NCI-H2107 (cell line): ENCODE results near the gene GIMAP5.

Experiments
- DNase-seq: peaks from one replicate; lab custom pipeline; 2025; lab: John Stamatoyannopoulos, UW

Gene GIMAP5

GRCh38 chr7:150735596-150736358 lies 1.4 kb upstream of the GIMAP5 start:
- no peak for DNase-seq

DNA sequence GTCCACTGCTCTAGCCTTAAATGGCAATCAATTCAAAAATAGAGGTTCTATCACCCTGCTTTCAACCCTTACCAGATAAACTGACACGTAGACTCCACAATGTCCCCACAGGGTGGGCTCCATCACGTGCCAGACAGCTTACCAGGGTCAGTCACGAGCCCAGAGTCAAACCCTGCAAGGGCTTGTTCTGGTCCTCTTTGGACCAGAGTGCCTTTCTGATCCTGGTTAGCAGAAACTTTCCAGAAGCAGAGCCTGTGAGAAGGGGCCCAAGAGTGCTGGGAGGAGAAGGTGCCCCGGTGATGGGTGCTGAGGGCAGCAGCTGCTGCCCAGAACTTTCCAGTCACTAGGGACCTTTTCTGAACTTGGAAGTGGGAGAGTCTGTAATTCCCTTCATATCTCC lies 354 bp upstream of the GIMAP5 start:
- no peak for DNase-seq

DNA sequence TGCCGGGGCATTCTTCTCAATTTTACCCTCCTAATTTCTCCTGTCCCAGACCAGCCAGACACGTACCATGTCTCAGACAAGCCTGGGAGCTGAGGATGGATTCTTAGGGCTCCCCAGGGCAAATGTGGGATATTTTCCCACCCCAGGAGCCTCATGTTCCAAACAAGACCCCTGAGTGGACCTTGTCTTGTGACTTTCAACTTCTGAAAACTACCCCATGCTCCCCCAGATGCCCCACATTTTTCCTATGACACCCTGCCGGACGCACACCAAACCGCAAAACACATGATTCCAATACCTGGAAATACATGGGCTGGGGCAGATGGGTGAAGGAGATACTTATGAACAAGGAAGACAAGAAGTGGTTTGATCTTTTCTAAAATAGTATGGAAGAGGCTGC lies 874 bp downstream of the GIMAP5 start:
- no peak for DNase-seq

DNA sequence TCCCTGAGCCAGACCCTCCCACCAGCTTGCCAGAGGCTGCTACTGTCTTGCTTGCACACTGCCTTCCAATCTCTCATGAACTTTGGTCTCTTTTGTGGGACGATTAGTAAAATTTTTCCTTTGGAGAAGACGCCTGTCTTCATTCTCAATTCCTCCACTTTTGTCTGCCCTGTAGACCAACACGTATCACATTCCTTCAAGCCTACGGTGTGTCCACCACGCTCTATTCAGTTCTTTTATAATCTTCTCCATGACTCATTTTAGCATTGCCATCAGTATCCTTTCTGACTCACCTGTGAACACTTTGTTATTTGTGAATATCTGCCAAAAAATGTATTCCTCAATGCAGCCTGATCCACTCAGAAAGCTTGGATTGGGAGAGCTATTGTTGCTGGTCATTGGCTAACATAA lies 1.4 kb downstream of the GIMAP5 start:
- DNase-seq: no peak

DNA sequence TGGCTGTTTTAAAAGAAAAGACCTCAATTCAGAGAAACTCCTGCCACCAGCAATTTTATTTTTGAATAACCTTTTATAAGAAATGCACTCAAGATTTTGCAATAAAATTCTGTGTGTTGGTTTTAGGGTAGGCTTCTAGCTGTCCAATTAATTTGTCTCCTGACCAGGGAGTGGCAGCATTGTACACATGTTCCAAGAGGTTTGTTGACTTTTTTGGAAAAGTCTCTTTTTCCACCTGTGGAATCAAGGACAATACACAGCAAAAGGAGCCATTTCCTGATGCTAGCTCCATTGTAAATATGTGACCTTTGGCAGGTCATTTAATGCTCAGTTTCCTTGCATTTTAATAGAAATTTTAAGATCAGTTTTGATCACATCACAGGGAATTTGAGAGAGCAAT lies 1.8 kb downstream of the GIMAP5 start:
- DNase-seq: no peak

DNA sequence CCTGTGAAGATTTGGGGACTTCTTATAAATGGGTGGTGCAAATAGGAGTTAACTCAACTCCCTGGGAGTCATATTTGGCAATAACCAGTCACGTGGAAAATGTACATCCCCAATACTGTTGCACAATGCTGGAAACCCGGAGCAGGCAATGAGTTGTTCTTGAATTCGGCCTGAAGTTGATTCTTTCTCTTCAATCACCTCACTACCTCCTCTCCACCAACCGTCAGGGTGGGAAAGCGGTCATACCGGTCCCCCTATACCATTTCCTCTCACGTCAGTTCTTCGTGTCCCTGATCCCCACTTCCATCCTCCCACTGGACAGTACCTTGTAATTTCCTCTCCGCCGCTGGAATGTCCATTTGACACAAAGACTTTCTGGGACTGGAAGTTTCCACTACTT lies 2.8 kb downstream of the GIMAP5 start:
- no peak for DNase-seq

DNA sequence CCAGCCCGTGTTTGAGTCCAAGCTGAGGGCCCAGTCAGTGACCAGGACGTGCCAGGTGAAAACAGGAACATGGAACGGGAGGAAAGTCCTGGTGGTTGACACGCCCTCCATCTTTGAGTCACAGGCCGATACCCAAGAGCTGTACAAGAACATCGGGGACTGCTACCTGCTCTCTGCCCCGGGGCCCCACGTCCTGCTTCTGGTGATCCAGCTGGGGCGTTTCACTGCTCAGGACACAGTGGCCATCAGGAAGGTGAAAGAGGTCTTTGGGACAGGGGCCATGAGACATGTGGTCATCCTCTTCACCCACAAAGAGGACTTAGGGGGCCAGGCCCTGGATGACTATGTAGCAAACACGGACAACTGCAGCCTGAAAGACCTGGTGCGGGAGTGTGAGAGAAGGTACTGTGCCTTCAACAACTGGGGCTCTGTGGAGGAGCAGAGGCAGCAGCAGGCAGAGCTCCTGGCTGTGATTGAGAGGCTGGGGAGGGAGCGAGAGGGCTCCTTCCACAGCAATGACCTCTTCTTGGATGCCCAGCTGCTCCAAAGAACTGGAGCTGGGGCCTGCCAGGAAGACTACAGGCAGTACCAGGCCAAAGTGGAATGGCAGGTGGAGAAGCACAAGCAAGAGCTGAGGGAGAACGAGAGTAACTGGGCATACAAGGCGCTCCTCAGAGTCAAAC lies 5.2 kb downstream of the GIMAP5 start:
- DNase-seq: no peak

- DNase-seq: no peak
These were observed 6.9 kb downstream of the GIMAP5 start for GRCh38 chr7:150744041-150744656.

DNA sequence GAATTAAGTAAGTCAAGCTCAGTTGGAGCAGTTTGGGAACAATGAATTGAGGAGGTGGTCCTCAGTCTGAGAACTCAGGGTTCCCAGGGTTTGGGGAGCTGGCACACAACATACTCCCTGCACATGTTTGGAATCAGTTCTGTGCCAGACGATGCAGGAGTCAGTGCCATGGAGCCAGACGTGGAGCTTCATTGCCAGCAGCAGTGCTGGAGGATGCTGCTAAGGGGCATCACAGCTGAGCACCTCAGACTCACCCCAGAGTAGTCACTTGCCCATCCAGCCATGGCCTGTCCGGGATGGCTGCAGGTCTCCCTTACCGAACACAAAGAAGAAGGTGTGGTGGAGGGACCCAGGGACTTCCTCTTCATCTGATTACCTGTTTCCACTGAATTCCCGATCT lies 7.9 kb downstream of the GIMAP5 start:
- no peak for DNase-seq

DNA sequence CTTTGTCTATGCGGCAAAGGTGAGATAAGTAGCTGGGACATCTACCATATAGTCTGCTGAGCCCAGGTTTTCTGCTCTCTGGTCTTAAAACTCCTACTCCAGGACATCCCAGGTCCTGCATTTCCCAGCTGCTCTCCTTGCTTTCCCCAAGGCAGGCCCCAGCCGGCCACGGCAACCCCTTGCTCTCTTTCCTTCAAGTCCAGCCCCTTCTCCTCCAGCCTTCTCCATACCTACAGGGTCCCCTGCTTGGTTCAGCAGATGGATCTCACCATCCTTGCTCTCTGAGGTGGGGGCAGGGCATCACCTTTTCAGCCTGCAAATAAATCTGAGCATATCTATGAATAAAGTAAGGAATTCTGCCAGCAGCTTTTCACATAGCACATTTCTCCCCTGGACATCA lies 8.7 kb downstream of the GIMAP5 start:
- DNase-seq: no peak

DNA sequence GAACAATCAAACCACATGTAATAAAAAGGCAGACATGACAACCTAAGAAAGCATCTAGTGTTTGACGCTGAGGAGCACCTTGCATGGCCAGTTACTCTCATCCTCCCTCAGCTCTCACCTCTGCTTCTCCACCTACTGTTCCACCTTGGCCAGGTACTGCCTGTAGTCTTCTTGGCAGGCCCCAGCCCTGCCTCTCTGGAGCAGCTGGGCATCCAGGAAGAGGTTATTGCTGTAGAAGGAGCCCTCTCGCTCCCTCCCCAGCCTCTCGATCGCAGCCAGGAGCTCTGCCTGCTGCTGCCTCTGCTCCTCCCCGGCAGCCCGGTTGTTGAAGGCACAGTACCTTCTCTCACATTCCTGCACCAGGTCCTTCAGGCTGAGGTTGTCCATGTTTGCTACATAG lies 9.7 kb downstream of the GIMAP5 start:
- DNase-seq: no peak

DNA sequence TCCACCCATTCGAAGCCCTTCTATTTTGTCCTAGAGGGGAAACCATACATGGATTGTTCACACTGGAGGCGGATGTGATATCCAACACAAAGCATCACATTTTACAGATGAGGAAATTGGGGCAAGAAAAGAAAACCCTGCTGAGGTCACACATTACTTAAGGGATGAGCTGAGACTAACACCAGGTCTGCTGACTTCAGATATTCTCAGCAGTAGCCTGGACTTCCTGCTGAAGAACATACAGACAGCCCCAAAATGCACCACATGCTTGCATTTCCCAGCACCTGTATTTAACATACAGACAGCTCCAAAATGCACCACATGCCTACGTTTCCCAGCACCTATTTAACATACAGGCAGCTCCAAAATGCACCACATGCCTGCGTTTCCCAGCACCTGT lies 11.2 kb downstream of the GIMAP5 start:
- DNase-seq: no peak

DNA sequence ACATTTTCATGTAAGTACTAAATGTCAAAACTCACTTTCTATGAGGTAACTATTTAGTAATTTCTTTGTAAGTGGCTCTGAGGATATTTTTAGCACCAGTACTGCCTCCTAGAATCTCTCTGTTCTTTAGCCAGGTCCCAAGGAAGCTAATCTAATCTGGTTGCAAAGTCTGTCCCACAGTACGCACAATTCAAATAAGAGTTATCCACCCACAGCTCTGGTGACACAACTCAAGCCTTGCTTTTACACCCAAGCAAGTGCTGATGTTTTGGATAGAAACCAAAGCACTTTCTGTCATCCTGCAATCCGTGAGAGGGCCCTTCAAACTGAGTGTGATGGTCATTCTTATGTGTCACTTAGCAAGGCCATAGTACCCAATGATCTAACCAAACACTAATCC lies 14.5 kb downstream of the GIMAP5 start:
- DNase-seq: no peak

- DNase-seq: no peak
These were observed 16.0 kb downstream of the GIMAP5 start for GRCh38 chr7:150753239-150753638.

- DNase-seq: no peak
These were observed 16.8 kb downstream of the GIMAP5 start for GRCh38 chr7:150753826-150754603.

DNA sequence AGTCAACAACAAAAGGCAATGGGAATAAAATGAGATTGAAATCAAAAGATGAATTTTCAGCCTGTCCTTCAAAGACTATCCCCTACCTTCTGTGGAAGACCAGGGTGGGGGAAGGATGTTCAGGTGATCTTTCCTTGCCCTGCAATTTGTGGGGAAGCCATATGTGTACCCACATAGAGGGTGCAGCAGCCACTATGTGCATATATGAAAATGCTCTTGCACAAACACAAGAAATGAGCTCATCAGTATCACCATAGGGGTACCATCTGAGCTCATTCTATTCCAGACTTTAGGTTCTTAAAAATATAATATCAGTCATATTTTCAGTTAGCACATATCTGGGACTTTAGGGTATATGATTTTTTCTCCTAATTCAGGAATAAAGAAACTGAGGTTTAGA lies 17.7 kb downstream of the GIMAP5 start:
- no peak for DNase-seq

DNA sequence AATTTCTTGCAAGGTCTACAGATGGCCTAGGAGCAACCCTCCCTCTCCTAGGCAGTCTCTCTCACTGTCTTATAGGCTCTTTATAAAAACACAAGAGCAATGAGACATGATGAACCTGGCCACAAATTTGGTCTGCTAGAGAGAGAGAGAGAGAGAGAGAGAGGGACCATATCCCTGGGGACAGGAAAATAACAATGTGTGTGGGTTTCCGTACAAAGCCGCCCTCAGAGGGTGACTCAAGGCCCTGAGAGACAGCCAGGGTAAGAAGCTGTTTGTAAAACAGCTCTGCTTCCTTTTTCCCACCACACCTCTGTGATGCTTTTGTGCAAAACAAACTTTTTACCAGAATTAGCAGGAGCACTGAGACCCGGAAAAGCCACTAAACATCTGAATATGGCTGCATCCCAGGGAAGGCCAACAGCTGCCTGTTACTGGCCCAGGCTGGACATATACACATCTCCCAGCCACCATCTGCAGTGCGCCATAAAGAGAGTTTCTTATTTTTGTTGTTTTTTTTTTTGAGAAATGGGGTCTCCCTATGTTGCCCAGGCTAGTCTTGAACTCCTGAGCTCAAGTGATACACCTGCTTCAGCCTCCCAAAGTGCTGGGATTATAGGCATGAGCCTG lies 18.4 kb downstream of the GIMAP5 start:
- DNase-seq: no peak

- DNase-seq: no peak
These were observed 18.9 kb downstream of the GIMAP5 start for GRCh38 chr7:150756166-150756565.

GRCh38 chr7:150756858-150757257 lies 19.6 kb downstream of the GIMAP5 start:
- no peak for DNase-seq

GRCh38 chr7:150759479-150759878 lies 22.3 kb downstream of the GIMAP5 start:
- no peak for DNase-seq

DNA sequence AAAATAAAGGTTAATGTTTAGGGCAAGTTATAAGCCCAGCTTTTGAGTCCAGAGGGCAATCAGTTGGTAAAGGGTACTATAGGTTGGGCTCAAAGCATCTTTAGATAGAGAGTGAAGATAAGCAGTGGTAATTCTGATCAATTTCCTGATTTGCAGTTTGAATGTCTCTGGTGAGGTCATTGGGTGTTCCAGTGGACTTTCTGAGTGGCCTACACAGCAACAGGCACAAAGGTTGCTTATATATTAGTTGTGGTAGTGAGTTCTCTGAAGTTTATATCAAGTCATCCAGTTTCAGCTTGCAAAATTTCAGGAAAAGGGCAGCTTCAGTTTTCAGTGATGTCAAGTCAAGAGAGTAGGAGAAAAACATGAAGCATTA lies 29.1 kb downstream of the GIMAP5 start:
- DNase-seq: no peak

DNA sequence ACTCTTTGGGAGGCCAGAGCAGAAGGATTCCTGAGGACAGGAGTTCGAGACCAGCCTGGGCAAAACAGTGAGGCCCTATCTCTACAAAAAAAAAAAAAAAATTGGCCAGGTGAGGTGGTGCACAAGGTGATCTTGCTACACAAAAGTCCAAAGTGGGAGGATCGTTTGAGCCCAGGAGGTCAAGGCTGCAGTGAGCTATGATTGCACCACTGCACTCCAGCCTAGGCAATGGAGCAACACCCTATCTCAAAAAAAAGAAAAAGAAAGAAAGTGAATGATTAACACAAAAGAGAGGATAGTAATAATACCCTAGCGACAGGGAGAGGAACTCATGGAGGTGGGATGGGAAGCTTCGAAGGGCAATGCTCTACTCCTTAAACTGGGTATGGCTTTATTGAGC lies 32.5 kb downstream of the GIMAP5 start:
- no peak for DNase-seq
